ENCODE data around the gene TDRD1. TPM values are rescaled to one million over a fixed set of nuclear protein-coding genes. Genes with fewer than 3 reads are reported as not detected.
"Not testable (repeated sequence)": the region's sequence is repeated elsewhere in the genome, so short reads cannot be mapped to it uniquely, and the experiment has no call there.

The TDRD1 gene, protein sequence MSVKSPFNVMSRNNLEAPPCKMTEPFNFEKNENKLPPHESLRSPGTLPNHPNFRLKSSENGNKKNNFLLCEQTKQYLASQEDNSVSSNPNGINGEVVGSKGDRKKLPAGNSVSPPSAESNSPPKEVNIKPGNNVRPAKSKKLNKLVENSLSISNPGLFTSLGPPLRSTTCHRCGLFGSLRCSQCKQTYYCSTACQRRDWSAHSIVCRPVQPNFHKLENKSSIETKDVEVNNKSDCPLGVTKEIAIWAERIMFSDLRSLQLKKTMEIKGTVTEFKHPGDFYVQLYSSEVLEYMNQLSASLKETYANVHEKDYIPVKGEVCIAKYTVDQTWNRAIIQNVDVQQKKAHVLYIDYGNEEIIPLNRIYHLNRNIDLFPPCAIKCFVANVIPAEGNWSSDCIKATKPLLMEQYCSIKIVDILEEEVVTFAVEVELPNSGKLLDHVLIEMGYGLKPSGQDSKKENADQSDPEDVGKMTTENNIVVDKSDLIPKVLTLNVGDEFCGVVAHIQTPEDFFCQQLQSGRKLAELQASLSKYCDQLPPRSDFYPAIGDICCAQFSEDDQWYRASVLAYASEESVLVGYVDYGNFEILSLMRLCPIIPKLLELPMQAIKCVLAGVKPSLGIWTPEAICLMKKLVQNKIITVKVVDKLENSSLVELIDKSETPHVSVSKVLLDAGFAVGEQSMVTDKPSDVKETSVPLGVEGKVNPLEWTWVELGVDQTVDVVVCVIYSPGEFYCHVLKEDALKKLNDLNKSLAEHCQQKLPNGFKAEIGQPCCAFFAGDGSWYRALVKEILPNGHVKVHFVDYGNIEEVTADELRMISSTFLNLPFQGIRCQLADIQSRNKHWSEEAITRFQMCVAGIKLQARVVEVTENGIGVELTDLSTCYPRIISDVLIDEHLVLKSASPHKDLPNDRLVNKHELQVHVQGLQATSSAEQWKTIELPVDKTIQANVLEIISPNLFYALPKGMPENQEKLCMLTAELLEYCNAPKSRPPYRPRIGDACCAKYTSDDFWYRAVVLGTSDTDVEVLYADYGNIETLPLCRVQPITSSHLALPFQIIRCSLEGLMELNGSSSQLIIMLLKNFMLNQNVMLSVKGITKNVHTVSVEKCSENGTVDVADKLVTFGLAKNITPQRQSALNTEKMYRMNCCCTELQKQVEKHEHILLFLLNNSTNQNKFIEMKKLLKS
- total RNA-seq = 1.2 TPM
- long read RNA-seq, partial matches to known transcripts = 0 of 2 reads
- long read RNA-seq, other reads (novel, unspliced or antisense) = 2 of 2 reads

- DNase-seq (ENCODE audit: low spot score) = no peak
- intact Hi-C loops (cut with DNase I) = no loop called here
These were observed at the start of gene TDRD1 for GRCh38 chr10:114179148-114179547. Gene TDRD1 (plus strand): TSS chr10:114179353. CDS start chr10:114187832, 8,479 bp downstream.

- intact Hi-C loops (cut with DNase I) = no loop called here
- DNase-seq (ENCODE audit: low spot score) = no peak
These were observed 48.1 kb upstream of the TDRD1 start for GRCh38 chr10:114131094-114131493.

GRCh38 chr10:114135476-114135875 is 43.7 kb upstream of the TDRD1 start:
- intact Hi-C loops (cut with DNase I) = no loop called here
- DNase-seq (ENCODE audit: low spot score) = no peak

- intact Hi-C loops (cut with DNase I) = no loop called here
- no peak for DNase-seq (ENCODE audit: low spot score)
These were observed 40.6 kb upstream of the TDRD1 start for GRCh38 chr10:114138581-114138980.

- no peak for DNase-seq (ENCODE audit: low spot score)
- intact Hi-C loops (cut with DNase I) = no loop called here
These were observed 39.1 kb upstream of the TDRD1 start for GRCh38 chr10:114140036-114140435.

DNA sequence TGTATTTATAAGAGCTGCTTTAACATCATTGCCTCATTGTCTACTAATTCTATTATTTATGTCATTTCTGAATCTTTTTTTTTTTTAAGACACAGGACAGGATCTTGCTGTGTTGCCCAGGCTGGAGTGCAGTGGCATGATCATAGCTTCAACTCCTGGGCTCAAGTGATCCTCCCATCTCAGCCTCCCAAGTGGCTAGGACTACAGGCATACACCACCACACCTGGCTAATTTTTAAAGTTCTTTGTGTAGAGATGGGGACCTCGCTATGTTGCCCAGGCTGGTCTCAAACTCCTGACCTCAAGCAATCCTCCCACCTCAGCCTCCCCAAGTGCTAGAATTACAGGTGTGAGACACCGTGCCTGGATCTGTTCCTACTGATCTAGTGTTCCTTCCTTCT is 38.3 kb upstream of the TDRD1 start:
- DNase-seq (ENCODE audit: low spot score); intact Hi-C loops (cut with DNase I): not testable (repeated sequence)

DNA sequence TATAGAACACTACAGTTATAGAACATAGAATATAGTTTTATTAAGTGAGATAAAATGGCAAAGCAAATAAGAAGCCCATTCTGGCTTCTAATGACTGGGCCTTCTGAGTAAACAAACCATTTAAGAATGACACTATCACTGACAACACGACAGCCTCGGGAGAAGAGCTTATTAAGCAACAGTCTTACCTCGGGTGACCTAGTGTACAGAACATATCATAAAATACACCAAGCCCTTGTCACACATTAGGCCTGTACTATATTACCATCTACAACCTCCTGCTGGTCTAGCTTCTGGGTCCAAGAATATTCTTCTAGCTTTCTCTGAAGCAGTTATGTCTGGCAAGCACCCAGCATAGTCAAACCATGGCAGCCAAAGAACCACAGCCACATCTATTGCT is 37.1 kb upstream of the TDRD1 start:
- intact Hi-C loops (cut with DNase I) = no loop called here
- DNase-seq (ENCODE audit: low spot score) = no peak

- intact Hi-C loops (cut with DNase I) = no loop called here
- no peak for DNase-seq (ENCODE audit: low spot score)
These were observed 36.0 kb upstream of the TDRD1 start for GRCh38 chr10:114143160-114143559.

GRCh38 chr10:114149476-114149875 is 29.7 kb upstream of the TDRD1 start:
- intact Hi-C loops (cut with DNase I); DNase-seq (ENCODE audit: low spot score): not testable (repeated sequence)

DNA sequence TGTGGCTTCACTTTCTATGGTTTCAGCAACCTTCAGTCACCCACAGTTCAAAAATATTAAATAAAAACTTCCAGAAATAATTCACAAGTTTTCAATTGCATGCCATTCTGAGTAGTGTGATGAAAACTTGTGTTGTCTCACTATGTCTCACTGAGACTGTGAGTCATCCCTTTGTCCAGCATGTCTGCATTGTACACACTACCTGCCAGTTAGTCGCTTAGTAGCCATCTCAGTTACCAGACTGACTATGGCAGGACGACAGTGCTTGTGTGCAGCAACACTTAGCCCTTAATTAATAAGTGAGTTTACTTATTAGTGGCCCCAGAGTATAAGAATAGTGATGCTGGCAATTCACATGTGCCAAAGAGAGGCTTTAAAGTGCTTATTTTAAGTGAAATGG is 27.7 kb upstream of the TDRD1 start:
- intact Hi-C loops (cut with DNase I) = no loop called here

DNA sequence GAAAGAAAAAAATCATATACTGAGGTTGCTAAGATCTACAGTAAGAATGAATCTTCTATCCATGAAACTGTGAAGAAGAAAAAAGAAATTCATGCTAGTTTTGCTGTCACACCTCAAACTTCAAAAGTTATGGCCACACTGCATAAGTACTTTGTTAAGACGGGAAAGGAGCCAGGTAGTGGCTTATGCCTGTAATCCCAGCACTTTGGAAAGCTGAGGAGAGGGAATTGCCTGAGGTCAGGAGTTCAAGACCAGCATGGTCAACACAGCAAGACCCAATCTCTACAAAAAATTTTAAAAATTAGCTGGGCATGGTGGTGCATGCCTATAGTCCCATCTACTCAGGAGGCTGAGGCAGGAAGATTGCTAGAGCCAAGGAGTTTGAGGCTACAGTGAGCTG is 27.3 kb upstream of the TDRD1 start:
- no peak for DNase-seq (ENCODE audit: low spot score)
- intact Hi-C loops (cut with DNase I) = no loop called here

More for the DNA sequence above, 27.7 kb upstream of the TDRD1 start:
- no peak for DNase-seq (ENCODE audit: low spot score)

- no peak for DNase-seq (ENCODE audit: low spot score)
- intact Hi-C loops (cut with DNase I) = no loop called here
These were observed 21.2 kb upstream of the TDRD1 start for GRCh38 chr10:114157912-114158311.

DNA sequence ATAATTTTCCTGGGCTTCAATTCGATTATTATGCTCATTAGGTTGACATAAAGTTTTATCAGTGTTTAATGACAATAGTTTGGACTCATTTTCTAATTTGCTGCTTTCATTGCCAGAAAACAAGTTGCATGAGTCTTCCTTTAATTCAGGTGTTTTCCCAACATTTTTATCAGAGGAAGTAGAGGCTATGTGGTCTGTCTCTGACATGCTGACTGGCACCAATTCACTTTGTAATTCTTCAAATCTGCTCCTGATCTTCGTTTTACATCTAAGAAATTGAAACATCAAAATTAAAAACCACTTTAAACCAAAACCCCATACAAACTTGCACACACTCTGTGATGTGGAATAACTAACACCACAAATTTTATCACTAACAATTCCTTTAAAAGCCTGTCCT is 16.1 kb upstream of the TDRD1 start:
- DNase-seq (ENCODE audit: low spot score) = no peak
- intact Hi-C loops (cut with DNase I) = no loop called here

- intact Hi-C loops (cut with DNase I) = no loop called here
- no peak for DNase-seq (ENCODE audit: low spot score)
These were observed 13.1 kb upstream of the TDRD1 start for GRCh38 chr10:114166043-114166442.

DNA sequence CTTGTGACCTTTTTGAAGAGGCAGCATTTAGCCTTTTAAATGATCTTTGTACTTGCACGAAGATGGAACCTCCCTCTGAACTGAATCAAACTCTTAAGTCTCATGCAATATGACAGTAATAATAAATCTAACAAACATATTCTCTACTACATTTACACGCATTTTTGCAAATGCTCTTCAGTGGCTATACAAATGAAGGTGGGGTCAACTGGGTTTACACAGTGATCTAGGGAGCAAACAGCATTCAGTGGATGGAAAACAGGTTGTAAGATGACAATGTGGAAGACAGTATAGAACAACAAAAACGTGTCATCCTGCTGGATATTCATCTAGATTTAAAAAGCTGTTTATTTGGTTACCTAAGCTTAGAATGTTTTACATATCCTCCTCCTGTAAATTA is 12.7 kb upstream of the TDRD1 start:
- intact Hi-C loops (cut with DNase I) = no loop called here
- DNase-seq (ENCODE audit: low spot score) = no peak

- intact Hi-C loops (cut with DNase I) = no loop called here
- no peak for DNase-seq (ENCODE audit: low spot score)
These were observed 11.2 kb upstream of the TDRD1 start for GRCh38 chr10:114167985-114168384.

DNA sequence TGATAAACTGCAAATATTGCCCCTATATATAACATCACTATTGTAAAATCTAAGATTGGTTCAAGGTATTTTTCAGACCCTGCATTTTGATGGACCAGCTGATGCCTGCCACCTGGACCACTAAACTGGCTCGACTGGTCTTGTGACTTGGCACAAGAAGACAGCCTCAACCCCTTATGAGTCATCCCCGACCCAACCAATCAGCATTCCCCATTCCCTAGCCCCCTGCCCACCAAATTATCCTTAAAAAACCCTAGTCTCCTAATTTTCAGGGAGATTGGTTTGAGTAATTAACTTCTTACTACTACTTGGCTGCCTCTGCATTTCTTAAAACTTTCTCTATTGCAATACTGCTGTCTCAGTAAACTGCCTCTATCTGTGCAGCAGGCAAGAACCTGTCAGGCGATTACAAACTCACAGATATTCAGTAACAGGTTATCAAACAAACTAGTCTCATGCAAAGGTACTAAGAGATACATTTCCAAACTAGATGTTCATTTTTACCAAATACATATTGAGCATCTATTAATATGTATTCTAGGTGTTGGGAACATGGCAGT is 10.6 kb upstream of the TDRD1 start:
- DNase-seq (ENCODE audit: low spot score) = no peak
- intact Hi-C loops (cut with DNase I) = no loop called here

GRCh38 chr10:114172216-114172615 is 6.9 kb upstream of the TDRD1 start:
- no peak for DNase-seq (ENCODE audit: low spot score)
- intact Hi-C loops (cut with DNase I) = loop anchor here (5.0 kb wide), 1 partner anchor 100 kb away; no protein-coding TSS in a partner anchor

DNA sequence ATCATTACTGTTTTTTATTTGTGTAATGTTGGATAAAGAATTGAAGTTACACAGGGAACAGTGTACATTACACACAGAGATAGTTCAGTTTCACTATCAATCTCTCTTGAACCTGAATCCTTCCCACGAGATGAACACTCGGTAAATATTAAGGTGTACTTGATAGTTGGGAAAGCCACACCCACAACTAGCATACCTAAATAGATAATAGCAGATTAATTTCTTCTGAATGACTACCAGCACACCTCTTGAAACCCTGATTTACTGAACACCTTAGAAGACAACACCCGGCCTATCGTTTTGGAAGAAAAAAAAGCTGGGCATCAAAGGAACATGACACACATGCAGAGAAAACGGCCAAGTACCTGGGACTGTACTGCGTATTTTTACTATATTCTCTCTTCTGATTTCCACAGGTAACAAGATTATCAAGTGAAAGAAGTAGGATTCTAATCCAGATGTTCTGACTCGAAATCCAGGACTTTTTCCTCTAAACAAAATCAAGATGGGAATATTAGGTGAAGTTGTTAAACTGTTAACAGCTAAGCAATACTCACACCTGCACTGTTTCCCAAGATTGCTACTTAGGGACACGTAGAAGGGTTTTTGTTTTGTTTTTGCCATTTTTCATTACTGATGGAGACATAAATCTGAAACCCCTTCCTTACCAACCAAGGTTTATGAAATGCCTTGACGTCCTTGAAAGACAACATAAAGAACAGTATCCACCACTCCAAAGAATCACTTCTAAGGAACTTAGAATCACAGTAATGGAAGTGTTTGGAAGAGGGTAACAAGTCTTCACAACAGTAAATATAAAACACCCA is 6.2 kb upstream of the TDRD1 start:
- no peak for DNase-seq (ENCODE audit: low spot score)
- intact Hi-C loops (cut with DNase I) = loop anchor here (5.0 kb wide), 1 partner anchor 99 kb away; no protein-coding TSS in a partner anchor
